Measurements from ENCODE around the gene TRAF5. TPM values are rescaled to one million over a fixed set of nuclear protein-coding genes. Genes with fewer than 3 reads are reported as not detected.

Gene TRAF5
- total RNA-seq, 1 donor from 2014 or later = 8.5 TPM

DNA sequence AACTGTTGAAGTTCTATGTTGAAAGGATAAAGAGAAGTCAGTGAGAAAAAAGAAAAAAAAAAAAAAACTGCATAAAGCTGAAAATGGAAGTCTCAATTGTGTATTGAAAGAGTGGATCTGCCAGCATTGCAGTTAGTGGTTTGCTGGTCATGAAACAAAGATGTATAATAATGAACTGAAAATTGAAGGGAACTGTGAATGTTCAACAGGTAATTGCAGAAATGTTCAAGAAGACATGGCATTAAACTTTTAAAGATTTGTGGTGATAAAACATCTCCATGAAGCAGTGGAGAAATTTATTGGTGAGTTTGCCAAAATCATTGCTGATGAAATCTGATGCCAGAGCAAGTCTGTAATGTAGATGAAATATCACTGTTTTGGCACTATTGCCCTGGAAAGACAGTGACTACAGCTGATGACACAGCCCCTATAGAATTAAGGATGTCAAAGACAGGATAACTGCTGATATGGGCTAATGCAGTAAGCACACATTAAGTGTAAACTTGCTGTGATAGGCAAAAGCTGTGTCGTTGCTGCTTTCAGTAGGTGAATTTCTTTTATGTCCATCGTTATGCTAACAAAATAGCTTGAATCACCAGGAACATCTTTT is 94.3 kb downstream of the TRAF5 start:
- DNase-seq (ENCODE audit: low read depth in 2 of 2) = no peak

DNA sequence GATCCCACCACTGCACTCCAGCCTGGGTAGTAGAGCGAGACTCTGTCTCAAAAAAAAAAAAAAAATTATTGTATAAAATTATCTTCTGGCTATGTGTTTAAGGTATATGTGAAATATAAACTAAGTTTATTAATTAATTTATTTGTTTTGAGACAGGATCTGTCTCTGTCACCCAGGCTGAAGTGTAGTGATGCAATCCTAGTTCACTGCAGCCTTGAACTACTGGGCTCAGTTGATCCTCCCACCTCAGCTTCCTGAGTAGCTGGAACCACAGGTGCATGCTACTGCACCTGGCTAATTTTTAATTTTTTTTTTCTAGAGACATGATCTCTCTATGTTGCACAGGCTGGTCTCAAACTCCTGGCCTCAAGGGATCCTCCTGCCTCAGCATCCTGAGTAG is 97.4 kb downstream of the TRAF5 start:
- DNase-seq (ENCODE audit: low read depth in 2 of 2) = no peak

Other genes with a start within 250 kb of the TRAF5 start
- gene KCNH1, start 192.7 kb upstream of the TRAF5 start, total RNA-seq = not detected in 2 replicates
- 6.8 and 8.9 TPM in 2 replicates for gene RCOR3, start 67.5 kb upstream of the TRAF5 start, total RNA-seq
- gene RD3, start 165.3 kb downstream of the TRAF5 start, total RNA-seq = not detected in 2 replicates